ENCODE results near the gene FAM180B.

FAM180B gene

DNA sequence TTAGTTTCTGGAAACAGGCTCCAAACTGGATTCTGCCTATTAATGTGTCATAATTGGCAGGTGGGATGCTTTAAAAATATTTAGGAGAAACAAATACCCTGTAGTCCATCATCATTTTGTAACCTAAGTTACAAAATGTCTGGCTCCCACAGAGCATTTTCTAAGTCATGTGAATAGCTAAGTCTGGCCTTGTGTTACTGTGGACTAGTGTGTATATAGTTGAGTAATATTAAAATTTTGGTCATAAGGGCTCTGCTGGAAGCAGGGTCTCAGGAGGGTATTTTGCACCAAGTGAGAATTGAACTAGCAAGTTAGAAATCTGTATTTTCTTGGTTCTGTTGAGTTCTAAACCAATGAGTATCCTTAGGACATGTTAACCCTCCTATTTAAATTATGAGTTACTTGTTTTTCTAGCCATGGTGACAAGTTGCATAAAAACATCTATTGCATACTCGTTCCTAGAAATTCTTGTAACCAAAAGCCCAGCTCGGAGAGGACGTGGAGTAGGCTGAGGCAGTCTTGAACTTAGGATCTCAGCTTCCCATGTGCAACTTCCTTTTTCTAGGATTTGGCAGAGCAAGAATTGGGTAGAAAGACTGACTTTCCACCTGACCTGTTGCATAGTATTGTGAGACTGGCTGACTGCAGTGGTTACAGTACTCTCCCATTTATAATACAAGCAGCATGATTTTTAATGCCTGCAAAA lies 15.7 kb upstream of the FAM180B start:
- no peak for DNase-seq

DNA sequence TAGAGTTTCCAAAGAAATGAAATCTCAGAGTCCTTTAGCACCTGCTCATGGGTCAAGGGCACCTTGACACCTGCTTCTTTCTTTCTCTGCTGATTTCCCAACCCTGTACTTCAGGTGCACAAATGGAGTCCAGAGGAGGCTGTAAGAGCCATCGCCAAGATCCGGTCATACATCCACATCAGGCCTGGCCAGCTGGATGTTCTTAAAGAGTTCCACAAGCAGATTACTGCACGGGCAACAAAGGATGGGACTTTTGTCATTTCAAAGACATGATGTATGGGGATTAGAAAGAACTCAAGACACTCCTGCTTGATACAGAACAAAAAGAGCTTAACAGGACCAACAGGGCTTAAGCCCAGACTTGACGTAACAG lies 15.1 kb upstream of the FAM180B start:
- no peak for DNase-seq

DNA sequence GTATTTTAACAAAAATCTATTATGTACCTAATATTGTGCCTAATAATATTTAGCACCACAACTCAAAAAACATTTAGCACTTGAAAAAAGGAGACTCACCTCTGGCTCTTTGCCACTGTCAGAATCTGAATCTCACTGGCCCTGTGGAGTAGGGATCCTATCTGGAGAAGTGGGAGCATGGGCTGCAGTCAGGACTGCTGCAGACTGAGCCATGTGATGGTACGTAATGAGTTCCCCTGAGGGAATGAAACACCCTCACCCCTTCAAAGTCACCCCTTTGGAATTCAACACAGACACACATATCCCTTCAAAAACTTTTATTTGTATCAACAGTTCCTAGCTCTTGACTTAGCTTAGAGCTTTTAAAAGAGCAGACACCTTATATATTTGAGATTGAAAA lies 14.6 kb upstream of the FAM180B start:
- no peak for DNase-seq

DNA sequence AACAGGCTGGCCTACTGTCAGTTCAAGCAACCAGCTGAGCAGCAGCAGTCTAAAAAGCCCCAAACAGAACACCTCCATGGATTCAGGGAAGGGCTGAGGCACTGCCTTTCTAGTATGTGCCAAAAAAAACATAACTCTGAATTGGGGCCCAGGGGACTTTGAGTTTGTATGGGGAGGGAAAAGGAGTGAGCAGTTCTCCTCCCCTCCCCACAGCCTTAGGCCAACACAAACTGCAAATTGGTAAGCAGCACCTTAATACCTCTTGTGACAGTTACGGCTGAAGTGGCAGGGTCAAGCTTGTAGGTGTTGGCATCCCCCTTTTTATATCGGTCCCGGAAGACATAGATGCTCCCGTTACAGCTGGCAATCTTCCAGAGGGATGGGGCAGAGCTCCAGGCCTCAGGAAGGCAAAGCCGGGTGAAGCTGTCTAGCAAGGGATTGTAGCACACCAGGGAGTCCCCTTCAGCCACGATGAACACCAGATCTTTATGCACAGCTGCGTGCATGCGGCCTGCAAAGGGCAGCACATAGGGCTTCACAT lies 13.7 kb upstream of the FAM180B start:
- no peak for DNase-seq

DNA sequence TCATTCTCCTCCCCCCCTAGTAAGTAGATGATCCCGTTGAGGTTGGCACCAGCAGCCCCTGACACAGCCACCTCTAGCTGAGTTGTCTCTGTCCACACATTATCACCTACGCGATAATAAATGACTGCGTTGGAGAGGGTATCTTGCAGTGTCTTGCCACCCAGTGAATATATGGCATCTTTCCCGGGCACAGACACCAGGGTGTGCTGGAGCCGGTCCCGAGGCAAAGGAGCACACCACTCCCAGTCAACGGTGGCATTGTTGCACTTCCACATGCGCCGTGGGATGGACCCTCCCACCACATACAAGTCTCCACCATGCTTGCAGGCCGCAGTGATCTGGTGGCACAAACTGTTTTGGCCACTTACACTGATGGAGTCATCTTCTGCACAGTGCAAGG lies 13.2 kb upstream of the FAM180B start:
- DNase-seq = no peak

DNA sequence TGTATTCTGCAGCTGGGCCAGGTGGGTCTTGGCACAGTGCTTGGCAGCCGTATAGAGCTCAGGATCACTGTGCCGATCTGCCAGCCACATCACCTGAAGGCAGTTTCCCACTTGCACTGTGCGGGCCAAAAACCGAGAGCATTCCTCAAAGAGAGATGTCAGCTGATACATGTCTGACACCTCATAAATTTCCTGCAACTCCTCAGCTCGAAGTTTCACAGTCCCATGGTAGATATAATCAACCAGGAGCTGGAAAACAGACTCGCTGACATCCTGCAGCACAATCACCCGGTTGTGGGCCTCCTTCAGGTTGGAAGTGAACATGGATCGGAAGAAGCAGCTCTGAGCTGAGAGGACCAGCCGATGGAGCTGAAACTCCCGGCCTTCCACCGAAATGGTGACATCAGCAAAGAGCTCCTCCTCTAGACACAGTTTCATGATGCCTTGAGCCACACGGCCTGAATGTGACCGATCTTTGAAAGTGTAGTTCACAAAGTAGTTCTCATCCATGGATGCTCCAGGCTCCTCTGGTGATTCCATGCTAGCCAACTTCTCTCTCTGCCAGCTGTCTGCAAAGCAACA lies 8.9 kb upstream of the FAM180B start:
- DNase-seq = no peak

DNA sequence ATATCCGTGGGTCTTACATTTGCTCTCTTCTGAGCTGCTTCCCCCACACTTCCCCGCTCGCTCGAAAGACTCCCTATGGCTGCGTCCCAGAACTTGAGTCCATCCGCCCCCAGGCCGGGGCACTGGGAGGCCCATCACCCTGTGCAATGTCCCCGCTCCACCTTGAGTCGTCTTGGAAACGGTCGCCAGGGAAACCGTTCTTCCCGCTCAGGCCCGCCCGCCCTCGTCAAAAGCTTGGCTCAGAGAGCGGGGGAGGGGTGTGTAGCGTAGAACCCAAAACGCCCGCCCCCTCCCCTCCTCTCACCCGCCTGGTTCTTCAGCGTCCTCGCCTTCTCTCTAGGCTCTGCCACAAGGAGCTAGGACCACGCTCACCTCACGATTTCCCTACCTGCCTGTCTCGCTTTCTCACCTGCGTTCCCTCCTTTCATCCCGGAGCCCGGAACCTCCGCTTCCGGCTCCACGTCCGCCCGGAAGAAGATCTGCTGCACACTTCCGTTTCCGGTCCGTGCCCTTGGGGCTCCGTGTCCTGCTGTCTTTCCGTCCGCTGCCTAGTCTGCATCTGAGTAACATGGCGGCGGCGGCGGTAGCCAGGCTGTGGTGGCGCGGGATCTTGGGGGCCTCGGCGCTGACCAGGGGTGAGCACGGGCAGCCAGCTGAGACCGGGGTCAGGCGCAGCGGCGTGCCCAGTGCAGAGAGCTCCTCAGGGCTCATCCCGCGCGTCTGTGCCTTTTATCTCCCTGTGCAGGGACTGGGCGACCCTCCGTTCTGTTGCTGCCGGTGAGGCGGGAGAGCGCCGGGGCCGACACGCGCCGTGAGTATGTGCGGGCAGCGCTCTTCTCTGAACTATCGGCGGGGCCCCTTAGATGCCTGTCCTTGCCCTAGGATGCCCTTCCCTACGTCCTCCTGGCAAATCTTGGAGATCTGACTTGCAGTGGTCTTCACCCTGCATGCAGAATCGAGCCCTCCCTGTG lies 7.7 kb upstream of the FAM180B start, which contains the start of the genes KBTBD4 and NDUFS3:
TSS of gene KBTBD4 (minus strand) at position 447 of the 971 bp plus-strand sequence. CDS start at position 428, 19 bp downstream.
TSS of gene NDUFS3 (plus strand) at position 551 of the 971 bp plus-strand sequence. CDS start at position 569, 18 bp downstream.
- peak; percentile 84 for DNase-seq

DNA sequence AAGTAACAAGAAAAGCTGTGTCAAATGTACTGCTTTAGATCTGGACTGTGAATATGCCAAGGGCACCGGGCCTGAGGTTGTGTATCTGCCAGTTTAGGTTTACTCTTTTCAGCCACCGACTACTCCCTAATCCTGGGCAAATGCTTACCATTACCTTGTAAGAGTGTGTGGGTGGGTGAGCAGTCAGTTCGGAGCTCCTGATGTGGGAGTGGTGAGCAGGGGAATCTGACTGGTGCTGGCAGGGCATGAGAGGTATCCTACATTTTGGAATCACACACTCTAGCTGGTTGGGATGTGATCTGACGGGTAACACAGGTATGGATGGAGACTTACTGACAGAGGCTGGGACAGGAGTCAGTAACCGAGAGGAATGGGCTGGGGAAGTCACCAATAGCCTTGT lies 2.6 kb upstream of the FAM180B start:
- no peak for DNase-seq

DNA sequence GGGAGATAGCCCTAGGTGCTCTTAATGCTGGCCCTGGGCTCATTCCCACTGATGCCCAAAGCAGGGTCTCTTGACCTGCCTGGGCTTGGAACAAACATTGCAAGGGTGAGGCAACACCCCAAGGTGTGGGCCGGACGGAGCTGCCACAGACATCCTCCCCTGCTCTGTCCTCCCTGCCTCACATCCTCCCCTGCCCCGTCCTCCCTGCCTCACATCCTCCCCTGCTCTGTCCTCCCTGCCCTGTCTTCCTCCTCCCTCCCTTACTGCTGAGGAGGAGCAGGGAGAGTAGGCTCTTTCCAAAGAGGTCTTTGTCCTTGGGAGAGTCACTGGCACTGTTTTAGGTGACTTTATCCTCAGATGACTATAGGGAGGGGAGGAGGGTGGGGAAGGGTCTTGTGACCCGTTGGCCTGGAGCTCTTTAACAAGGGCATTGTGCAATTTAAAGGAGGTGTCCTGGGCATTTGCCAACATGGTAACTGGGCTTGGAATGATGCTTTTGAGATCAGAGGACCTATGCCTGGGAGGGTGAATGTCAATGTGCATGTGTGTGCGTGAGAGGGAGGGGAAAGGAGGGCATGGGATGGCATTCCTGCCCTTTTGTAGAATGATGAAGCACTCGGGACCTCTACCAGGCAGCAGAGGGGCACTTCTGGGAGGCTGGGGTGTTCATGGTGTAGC lies 700 bp downstream of the FAM180B start:
- no peak for DNase-seq

DNA sequence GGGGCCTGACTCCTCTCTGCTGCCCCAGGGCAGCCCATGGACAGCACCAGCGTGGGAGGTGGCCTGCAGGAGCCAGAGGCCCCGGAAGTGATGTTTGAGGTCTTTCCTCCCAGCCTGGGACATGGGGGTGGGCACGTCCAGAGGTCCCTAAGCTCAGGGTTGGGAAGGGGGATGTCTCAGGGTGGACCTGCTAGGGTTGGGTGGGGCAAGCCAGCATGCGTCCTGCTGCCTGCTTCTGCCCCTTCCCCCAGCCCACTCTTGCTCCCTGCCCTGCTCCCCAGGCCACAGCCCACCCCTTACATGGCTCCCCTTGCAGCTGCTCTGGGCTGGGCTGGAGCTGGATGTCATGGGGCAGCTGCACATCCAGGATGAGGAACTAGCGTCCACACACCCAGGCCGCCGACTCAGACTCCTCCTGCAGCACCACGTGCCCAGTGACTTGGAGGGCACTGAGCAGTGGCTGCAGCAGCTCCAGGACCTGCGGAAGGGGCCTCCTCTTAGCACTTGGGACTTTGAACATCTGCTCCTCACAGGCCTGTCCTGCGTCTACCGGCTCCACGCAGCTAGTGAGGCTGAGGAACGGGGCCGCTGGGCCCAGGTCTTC lies 1.3 kb downstream of the FAM180B start:
- DNase-seq = no peak

DNA sequence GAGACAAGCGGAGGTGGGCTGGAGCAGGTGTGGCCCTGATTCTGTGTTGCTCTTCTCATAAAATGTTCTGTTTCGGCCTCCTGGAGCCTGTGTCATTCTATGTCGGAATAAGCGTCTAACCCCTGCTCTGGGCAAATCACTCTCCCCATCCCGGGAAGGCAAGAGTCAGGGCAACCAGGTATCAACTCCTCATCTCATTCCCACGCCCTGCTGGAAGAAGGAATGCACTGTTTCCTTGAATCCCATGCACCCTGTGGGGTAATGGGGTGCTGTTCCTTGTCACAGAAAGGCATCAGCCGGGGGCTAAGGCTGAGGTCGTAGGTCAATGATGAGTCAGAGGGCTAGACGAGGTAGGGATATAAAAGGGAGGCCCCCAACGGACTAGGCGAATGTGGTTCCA lies 2.6 kb downstream of the FAM180B start:
- DNase-seq = no peak

DNA sequence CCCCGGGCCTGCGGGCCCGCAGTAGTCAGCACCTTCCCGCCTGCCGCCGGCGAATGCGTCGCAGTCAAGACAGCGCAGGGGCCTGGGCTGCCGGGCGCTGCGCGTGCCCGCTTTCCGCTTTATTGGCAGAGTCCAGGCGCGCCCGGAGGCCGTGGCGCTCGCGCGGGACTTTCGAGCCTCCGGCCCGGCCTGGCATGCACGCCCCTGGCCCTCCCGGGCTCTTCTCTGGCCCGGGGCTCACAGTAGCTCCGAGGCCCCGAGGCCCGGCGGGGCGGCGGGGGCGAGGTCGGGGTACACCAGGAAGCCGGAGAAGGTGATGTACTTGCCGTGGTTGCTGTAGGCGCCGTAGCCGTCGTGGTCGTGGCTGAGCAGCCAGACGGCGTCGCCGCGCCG lies 3.1 kb downstream of the FAM180B start:
- DNase-seq = no peak

DNA sequence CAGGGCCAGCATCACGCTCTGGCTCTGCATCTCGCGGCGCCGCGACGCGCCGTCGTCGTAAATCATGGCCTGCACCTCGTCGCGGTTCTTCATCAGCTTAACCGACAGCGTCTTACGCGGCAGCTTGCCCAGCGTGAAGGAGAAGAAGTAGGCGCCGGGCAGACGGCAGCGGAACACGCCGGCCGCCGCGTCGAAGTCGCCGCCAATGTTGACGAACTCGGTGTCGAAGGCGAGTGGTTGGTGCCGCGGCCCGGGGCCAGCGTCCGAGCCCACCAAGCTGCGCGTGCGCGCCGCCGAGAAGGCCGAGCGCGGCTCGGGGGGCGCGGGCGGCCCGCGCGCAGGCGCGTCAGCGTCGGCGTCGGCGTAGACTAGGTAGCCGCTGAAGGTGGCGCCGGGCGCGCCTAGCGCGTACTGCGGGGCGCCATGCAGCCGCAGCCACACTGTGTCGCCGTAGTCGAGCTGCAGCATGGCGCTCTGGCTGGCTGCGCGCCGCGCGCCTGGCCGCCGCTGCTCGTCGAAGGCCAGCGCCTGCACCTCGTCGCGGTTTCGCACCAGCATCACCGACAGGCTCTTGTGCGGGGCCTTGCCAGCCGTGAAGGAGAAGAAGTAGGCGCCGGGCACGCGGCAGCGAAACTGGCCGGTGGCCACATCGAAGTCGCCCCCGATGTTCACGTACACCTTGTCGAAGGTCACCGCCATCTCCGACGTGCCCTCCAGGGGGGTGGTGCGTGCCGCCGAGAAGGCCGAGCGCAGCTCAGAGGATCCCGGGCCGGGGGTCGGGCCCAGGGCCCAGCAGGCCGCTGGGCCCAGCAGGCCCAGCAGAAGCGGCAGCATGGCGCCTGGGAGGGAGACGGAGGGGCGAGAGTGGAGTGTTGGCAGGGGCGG lies 3.7 kb downstream of the FAM180B start:
- no peak for DNase-seq

DNA sequence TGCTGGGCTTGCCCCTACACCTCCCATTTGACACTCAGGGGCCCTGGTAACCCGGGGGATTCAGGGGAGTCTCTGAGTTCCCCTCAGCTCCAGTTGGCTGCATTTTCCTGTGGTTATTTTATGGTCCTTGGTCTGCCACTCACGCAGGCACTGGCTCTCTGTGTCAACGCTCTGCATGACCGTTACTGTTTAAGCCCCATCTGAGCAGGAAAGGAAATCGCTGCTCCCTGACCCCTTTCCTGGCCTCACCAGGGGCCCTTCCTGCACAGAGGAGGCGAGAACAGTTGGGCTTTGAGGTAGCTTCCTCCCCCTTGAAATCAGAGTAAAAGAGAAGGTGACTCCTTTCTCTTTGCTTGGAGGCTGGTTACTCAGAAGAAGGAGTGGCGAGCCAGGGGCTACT lies 5.3 kb downstream of the FAM180B start:
- DNase-seq = no peak

DNA sequence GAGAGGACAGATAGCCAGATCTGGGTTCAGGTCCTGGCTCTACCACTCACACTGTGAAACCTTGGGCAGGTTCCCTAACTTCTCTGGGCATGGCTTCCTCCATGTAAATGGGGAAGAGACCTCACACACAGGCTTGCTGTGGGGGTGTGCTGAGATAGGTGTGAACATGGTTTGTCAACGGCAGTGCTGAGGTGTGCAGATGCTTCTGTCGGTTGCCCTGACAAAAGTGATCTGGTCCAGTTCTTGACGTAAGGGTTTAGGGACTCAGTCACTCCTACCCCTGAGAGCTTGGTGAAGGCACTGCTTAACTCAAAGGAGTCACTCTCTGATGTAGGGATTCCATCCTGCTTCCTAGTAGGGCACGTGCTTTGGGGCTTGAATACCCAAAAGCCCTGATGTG lies 5.8 kb downstream of the FAM180B start:
- DNase-seq = no peak

DNA sequence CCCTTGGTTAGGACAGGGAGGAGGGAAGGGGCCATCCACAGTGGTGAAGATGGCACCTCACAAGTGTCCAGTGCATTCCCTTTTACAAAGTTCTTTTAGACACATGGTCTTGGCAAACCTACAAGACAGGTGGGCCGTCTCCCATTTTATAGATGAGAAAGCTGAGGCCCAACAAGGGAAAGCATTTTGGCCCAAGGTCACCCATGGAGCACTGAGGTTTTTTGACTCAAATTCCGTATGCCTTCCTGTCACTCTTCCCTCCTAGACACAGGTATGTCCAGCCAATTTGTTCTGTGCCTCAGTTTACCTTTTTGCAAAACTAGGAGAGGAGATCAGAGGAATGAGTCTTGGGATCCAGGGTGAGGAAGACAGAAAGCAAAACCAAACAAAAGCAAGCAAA lies 6.5 kb downstream of the FAM180B start:
- no peak for DNase-seq

DNA sequence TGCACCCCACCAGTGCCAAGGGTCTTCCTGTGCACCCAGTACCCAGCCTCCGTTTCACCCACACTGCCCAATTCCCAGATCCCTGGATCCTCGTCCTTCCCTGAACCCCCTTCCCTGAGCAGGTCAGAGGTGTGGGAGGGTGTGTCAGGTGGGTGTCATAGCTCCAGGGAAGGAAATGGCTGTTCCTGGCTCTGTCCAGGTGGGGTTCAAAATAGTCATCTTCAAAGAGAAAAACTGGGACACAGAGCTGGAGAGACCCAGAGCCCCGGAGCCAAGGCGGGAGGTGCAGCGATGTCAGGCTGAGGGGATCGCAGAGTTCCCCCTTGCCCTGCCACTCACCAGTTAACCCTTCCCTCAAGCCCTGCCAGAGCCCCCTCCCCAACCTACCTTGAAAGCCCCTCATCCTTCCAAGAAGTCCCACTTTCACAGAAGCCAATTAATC lies 7.0 kb downstream of the FAM180B start:
- DNase-seq = no peak

DNA sequence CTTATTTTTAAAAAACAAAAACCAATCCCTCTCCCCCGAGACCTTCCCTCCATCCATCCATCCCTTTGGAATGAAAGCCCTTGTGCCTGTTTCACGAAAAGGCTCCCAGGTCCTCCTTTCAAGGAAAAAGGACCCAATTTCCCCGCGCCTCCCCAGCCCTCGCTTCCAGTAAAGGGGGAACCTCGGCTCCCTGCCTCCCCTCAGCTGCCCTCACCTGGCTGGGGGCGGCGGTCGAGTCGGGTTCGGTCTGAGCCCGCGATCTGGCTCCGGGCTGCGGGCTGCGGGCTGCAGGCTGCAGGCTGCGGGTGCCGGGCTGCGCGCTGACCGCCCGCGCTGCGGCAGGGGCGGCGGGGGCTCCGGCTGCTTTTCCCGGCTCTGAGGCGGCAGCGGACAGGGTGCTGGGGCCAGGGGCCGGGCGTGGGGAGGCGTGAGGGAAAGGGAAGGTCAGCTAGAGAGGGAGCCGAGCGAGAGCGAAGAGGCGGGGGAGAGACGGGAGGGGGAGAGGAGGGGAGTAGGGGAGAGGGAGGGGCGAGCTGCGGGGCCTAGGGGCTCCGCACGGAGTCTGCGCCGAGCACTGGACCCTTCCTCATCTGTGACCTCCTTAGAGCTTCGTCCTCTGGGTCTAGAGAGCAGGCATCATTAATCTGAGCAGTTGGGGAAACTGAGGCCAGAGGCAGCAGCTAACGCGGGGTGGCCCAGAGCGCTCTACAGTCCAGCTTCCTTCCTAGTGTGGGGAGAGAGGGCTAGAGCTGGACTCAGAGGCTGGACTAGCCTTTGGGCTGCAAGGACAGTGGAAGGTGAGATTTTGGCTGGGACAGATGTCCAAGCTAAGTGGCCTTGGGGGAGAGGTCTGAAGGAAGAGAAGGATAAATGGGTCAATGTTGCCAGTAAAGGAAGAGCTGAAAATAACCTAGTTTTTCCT lies 7.7 kb downstream of the FAM180B start, which contains the start of gene C1QTNF4:
TSS of gene C1QTNF4 (minus strand) at position 478 of the 922 bp plus-strand sequence. CDS start 3,601 bp downstream, outside the sequence.
- no peak for DNase-seq

DNA sequence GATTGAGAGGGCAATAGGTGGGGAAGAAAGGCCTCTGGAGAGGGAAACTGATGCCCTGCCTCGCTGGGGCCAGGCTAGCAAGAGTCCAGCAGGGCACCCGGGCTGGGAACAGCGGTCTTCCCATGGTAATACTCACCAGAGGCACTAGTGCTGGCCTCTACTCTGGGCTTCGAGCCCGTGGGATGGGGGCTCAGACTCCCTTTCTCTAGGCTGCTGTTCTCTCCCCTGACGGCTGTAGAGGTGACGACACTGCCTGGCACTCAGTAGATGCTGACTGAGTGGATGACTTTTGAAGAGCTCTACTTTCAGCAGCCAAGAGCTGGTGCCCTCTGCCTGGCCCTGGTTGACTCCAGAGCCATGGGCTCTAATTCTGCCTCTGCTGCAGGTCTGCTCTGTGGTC lies 8.6 kb downstream of the FAM180B start:
- DNase-seq = no peak

DNA sequence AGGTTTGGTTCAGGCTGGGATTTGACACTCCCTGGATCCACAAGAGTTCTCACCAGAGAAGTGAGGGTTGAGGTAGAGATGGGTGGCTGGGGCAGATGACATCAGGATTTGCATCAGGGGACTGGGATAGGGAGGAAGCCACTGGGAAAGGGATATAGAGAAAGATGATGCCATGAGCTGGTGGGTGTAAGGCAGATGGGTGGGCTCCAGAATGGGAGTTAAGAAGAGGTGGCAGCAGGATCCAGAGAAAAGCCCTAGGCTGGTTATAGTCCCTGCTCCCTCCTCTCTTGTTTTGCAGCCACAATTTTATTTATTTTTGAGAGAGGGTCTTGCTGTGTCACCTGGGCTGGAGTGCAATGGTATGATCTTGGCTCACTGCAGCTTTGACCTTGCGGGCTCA lies 9.5 kb downstream of the FAM180B start:
- no peak for DNase-seq

All from stimulated activated CD4-positive, alpha-beta T cell treated with anti-CD3 and anti-CD28 coated beads, Interleukin-4, amount 100 ng/mL, for 1 hour (primary cell).